Measurements from ENCODE around the gene CNTNAP2. TPM values are rescaled to one million over a fixed set of nuclear protein-coding genes. Genes with fewer than 3 reads are reported as not detected.

Gene CNTNAP2
- total and polyA plus RNA-seq, 8 donors, result 0.19 to 18.2 (median 0.56) TPM

GRCh38 chr7:147992698-147993097, 1876.1 kb downstream of the CNTNAP2 start:
- H3K4me3 ChIP-seq, result no peak overlapping the region
- no peaks in the 10 kb centered on the region for H3K36me3 ChIP-seq
- no peaks in the 10 kb centered on the region for H3K4me1 ChIP-seq
- WGBS, 5 donors, result 87 to 98% (median 97%) methylated on average over 2 of the region's 2 CpGs
- H3K27ac ChIP-seq, result no peak overlapping the region
- no peaks in the 10 kb centered on the region for H3K27me3 ChIP-seq
- DNase-seq, result no peak
- H3K9me3 ChIP-seq, result peaks cover 0 to 10% (median 0%) of the 10 kb centered on the region in 4 donors
- intact Hi-C loops (cut with DNase I; ENCODE audit: low total_unique reads), result no loop called here
- no peak for TF ChIP-seq CTCF (IDR thresholded peaks at IDR 0.05)
- no peak for TF ChIP-seq EP300 (IDR thresholded peaks at IDR 0.05)
- TF ChIP-seq POLR2A (IDR thresholded peaks at IDR 0.05), result no peak
- TF ChIP-seq POLR2AphosphoS5 (IDR thresholded peaks at IDR 0.05), result no peak

GRCh38 chr7:147997636-147998035, 1881.0 kb downstream of the CNTNAP2 start:
- WGBS, 5 donors, result 92 to 97% (median 95%) methylated on average over 10 of the region's 10 CpGs
- H3K9me3 ChIP-seq, result no peaks in the 10 kb centered on the region
- H3K4me1 ChIP-seq, result no peaks in the 10 kb centered on the region
- no peak overlapping the region for H3K27ac ChIP-seq
- H3K27me3 ChIP-seq, result no peaks in the 10 kb centered on the region
- no peak overlapping the region for H3K4me3 ChIP-seq
- no peak for DNase-seq
- intact Hi-C loops (cut with DNase I; ENCODE audit: low total_unique reads), result no loop called here
- no peaks in the 10 kb centered on the region for H3K36me3 ChIP-seq
- TF ChIP-seq CTCF (IDR thresholded peaks at IDR 0.05) (no peak), POLR2AphosphoS5 (IDR thresholded peaks at IDR 0.05) (no peak), EP300 (IDR thresholded peaks at IDR 0.05) (no peak), POLR2A (IDR thresholded peaks at IDR 0.05) (no peak)

GRCh38 chr7:147999962-148000361, 1883.4 kb downstream of the CNTNAP2 start:
- Histone ChIP-seq H3K4me3 (no peak overlapping the region), H3K4me1 (no peaks in the 10 kb centered on the region), H3K27me3 (no peaks in the 10 kb centered on the region), H3K9me3 (no peaks in the 10 kb centered on the region), H3K36me3 (no peaks in the 10 kb centered on the region), H3K27ac (no peak overlapping the region)
- TF ChIP-seq CTCF (IDR thresholded peaks at IDR 0.05) (no peak), EP300 (IDR thresholded peaks at IDR 0.05) (no peak), POLR2A (IDR thresholded peaks at IDR 0.05) (no peak), POLR2AphosphoS5 (IDR thresholded peaks at IDR 0.05) (no peak)
- WGBS, 5 donors, result 77 to 92% (median 88%) methylated on average over 4 of the region's 4 CpGs
- DNase-seq, result no peak
- intact Hi-C loops (cut with DNase I; ENCODE audit: low total_unique reads), result no loop called here

- H3K27me3 ChIP-seq, result no peaks in the 10 kb centered on the region
- 77 to 100% (median 81%) methylated on average over 1 of the region's 1 CpG for WGBS, 5 donors
- H3K4me3 ChIP-seq, result no peak overlapping the region
- intact Hi-C loops (cut with DNase I; ENCODE audit: low total_unique reads), result no loop called here
- no peak overlapping the region for H3K27ac ChIP-seq
- DNase-seq, result no peak
- no peak for TF ChIP-seq POLR2AphosphoS5 (IDR thresholded peaks at IDR 0.05)
- no peak for TF ChIP-seq POLR2A (IDR thresholded peaks at IDR 0.05)
- no peak for TF ChIP-seq CTCF (IDR thresholded peaks at IDR 0.05)
- TF ChIP-seq EP300 (IDR thresholded peaks at IDR 0.05), result no peak
- no peaks in the 10 kb centered on the region for H3K36me3 ChIP-seq
- no peaks in the 10 kb centered on the region for H3K9me3 ChIP-seq
- no peaks in the 10 kb centered on the region for H3K4me1 ChIP-seq
Measured at GRCh38 chr7:148011753-148012152, 1895.2 kb downstream of the CNTNAP2 start.

All from stomach (tissue), 9 donors.